Lung (tissue), 12 donors: ENCODE measurements around the gene FCGR3B. TPM values are rescaled to one million over a fixed set of nuclear protein-coding genes. Genes with fewer than 3 reads are reported as not detected.
"Not testable (repeated sequence)": the region's sequence is repeated elsewhere in the genome, so short reads cannot be mapped to it uniquely, and the experiment has no call there.

Source experiments
- ATAC-seq: fragments of 200-7000 bp; cut with Tn5 transposase; one replicate; pipeline ENCODE4 v1.9.1; 2020; ENCODE audit warnings: moderate number of reproducible peaks; ENCODE audit not compliant: insufficient read depth, low FRiP score
- DNase-seq, 3 donors: peaks; one replicate each; pipeline ENCODE4 v3.0.0-alpha.2; 2013 to 2017
- H3K27ac ChIP-seq, 2 donors: one replicate each; pipeline ENCODE4 v1.5.1; 2013; ENCODE audit warnings: mild to moderate bottlenecking in 2 of 2, moderate library complexity in 2 of 2, control low read depth in 1 of 2, inconsistent platforms in 1 of 2, low read depth in 1 of 2, low read length in 1 of 2
- H3K27me3 ChIP-seq, 3 donors: one replicate each; pipeline ENCODE4 v1.5.1; 2013; ENCODE audit warnings: low read length in 2 of 3; ENCODE audit not compliant: control insufficient read depth in 3 of 3, insufficient read depth in 3 of 3
- H3K36me3 ChIP-seq, 4 donors: one replicate each; pipeline ENCODE4 v1.5.1; 2013; ENCODE audit warnings: low read length in 4 of 4, mild to moderate bottlenecking in 1 of 4, moderate library complexity in 1 of 4; ENCODE audit not compliant: control insufficient read depth in 4 of 4, insufficient read depth in 4 of 4
- H3K4me1 ChIP-seq, 5 donors: one replicate each; pipeline ENCODE4 v1.5.1; 2013; ENCODE audit warnings: low read length in 5 of 5, mild to moderate bottlenecking in 2 of 5, moderate library complexity in 1 of 5; ENCODE audit not compliant: control insufficient read depth in 5 of 5, insufficient read depth in 5 of 5
- H3K4me3 ChIP-seq: one replicate; pipeline ENCODE4 v1.5.1; 2013; ENCODE audit warnings: mild to moderate bottlenecking, control low read depth, moderate library complexity
- H3K9ac ChIP-seq, 2 donors: one replicate each; pipeline ENCODE4 v1.5.1; 2013; ENCODE audit warnings: low read length in 2 of 2, control low read depth in 1 of 2; ENCODE audit not compliant: insufficient read depth in 1 of 2
- H3K9me3 ChIP-seq, 4 donors: one replicate each; pipeline ENCODE4 v1.5.1; 2013; ENCODE audit warnings: low read length in 3 of 4, mild to moderate bottlenecking in 1 of 4, moderate library complexity in 1 of 4; ENCODE audit not compliant: control insufficient read depth in 4 of 4, insufficient read depth in 3 of 4
- CTCF ChIP-seq: IDR thresholded peaks from 2 replicates; pipeline ENCODE4 v1.5.1; 2012; ENCODE audit warnings: mild to moderate bottlenecking; ENCODE audit errors: control extremely low read depth, extremely low read depth
- WGBS, 2 donors: extraction: QIAGEN DNeasy Blood & Tissue Kit; methylation state at CpG; one replicate each; pipeline ENCODE4 v1.1.7; 2013; 5-methylcytosine and 5-hydroxymethylcytosine counted together
- polyA plus RNA-seq, 2 donors: library from polyadenylated mRNA; stranded (reverse); fragments of 200-250 nt; gene quantifications; one replicate each; pipeline ENCODE4 v1.2.1, GENCODE V29; 2013
- total RNA-seq, 2 donors: library from RNA; depleted of rRNA in 1 of 2; stranded (reverse); fragments of >200 nt in 1 of 2; gene quantifications; one replicate each; pipeline ENCODE4 v1.2.1, GENCODE V29; 2014 to 2021
- donor health status: control.
- donor health status: control.
- donor health status: Bipolar disorder and iron deficiency.
- donor health status: healthy.
- donor health status: DM: yes; HTN: yes; CAD: no.

The FCGR3B gene
- total and polyA plus RNA-seq, 4 donors, result 1.8 to 79.0 (median 12.8) TPM

GRCh38 chr1:161676441-161676840, 45.5 kb upstream of the FCGR3B start:
- no peaks in the 10 kb centered on the region for H3K9me3 ChIP-seq
- DNase-seq (no peak), ATAC-seq (no peak)
- H3K27ac ChIP-seq, result no peak overlapping the region
- H3K9ac ChIP-seq, result no peak overlapping the region
- H3K36me3 ChIP-seq, result no peaks in the 10 kb centered on the region
- H3K27me3 ChIP-seq, result no peaks in the 10 kb centered on the region
- WGBS, 2 donors, result 91 to 100% methylated on average over 2 of the region's 2 CpGs
- no peaks in the 10 kb centered on the region for H3K4me1 ChIP-seq
- no peak for TF ChIP-seq CTCF
- H3K4me3 ChIP-seq, result no peak overlapping the region

GRCh38 chr1:161674908-161675307, 43.9 kb upstream of the FCGR3B start:
- H3K4me1 ChIP-seq, H3K9me3 ChIP-seq, H3K4me3 ChIP-seq, H3K27ac ChIP-seq, H3K36me3 ChIP-seq, ATAC-seq, H3K27me3 ChIP-seq, H3K9ac ChIP-seq: not testable (repeated sequence)
- 72 to 88% methylated on average over 2 to 3 of the region's 3 CpGs for WGBS, 2 donors
- peak; percentile 51 to 54 (median 54) for DNase-seq

- not testable (repeated sequence) for H3K4me3 ChIP-seq, H3K9me3 ChIP-seq, H3K9ac ChIP-seq, H3K4me1 ChIP-seq, ATAC-seq, H3K27me3 ChIP-seq, H3K27ac ChIP-seq, DNase-seq, H3K36me3 ChIP-seq
- WGBS, 2 donors, result 66 to 100% methylated on average over 2 of the region's 3 CpGs
These were observed 43.5 kb upstream of the FCGR3B start for GRCh38 chr1:161674447-161674846.

GRCh38 chr1:161673437-161673836, 42.5 kb upstream of the FCGR3B start:
- H3K9me3 ChIP-seq, ATAC-seq: not testable (repeated sequence)
- WGBS, 2 donors, result 84 to 93% methylated on average over 7 of the region's 7 CpGs

GRCh38 chr1:161671045-161672020, 40.4 kb upstream of the FCGR3B start:
- not testable (repeated sequence) for DNase-seq, H3K9me3 ChIP-seq, H3K9ac ChIP-seq, H3K4me3 ChIP-seq, H3K4me1 ChIP-seq, ATAC-seq, H3K27me3 ChIP-seq, H3K27ac ChIP-seq, H3K36me3 ChIP-seq
- 80% methylated on average over 10 to 12 of the region's 15 CpGs for WGBS, 2 donors

More at GRCh38 chr1:161673437-161673836, 42.5 kb upstream of the FCGR3B start:
- DNase-seq, result peak in 1 of 3 donors; percentile 7
- not testable (repeated sequence) for H3K36me3 ChIP-seq, H3K4me1 ChIP-seq, H3K4me3 ChIP-seq, H3K27me3 ChIP-seq, H3K27ac ChIP-seq, H3K9ac ChIP-seq

GRCh38 chr1:161664689-161665088, 33.7 kb upstream of the FCGR3B start:
- not testable (repeated sequence) for H3K36me3 ChIP-seq, ATAC-seq, DNase-seq, H3K27ac ChIP-seq, H3K9ac ChIP-seq, H3K4me1 ChIP-seq, H3K4me3 ChIP-seq, H3K27me3 ChIP-seq, H3K9me3 ChIP-seq
- WGBS, 2 donors, result no CpG with 5 or more reads among the region's 4 CpGs

- not testable (repeated sequence) for H3K9ac ChIP-seq, H3K9me3 ChIP-seq, H3K4me3 ChIP-seq, ATAC-seq, H3K4me1 ChIP-seq, H3K27me3 ChIP-seq, H3K36me3 ChIP-seq, H3K27ac ChIP-seq, DNase-seq
- no CpG with 5 or more reads among the region's 1 CpG for WGBS, 2 donors
These were observed 32.6 kb upstream of the FCGR3B start for GRCh38 chr1:161663569-161663968.
